Activated naive CD8-positive, alpha-beta T cell treated with anti-CD3 and anti-CD28 coated beads, Interleukin-2, amount 50 U/mL, for 24 hours (primary cell): ENCODE data around the gene CDC42BPA.

ENCODE experiments used
- ATAC-seq: fragments of 150-1000 bp; cut with Tn5 transposase; one replicate; pipeline ENCODE4 v1.10.0; 2021
- DNase-seq: peaks from one replicate; pipeline ENCODE4 v3.0.0; 2021
- H3K27ac Mint-ChIP-seq: one replicate; pipeline ENCODE4 v1.8.0; 2021; ENCODE audit warnings: mild to moderate bottlenecking, mixed read lengths
- H3K27me3 Mint-ChIP-seq: one replicate; pipeline ENCODE4 v1.8.0; 2021; ENCODE audit warnings: mixed read lengths
- H3K36me3 Mint-ChIP-seq: one replicate; pipeline ENCODE4 v1.8.0; 2021; ENCODE audit warnings: low read depth, mixed read lengths
- H3K4me1 Mint-ChIP-seq: one replicate; pipeline ENCODE4 v1.8.0; 2021; ENCODE audit warnings: mixed read lengths
- H3K4me3 Mint-ChIP-seq: one replicate; pipeline ENCODE4 v1.8.0; 2021; ENCODE audit warnings: mild to moderate bottlenecking, moderate library complexity, mixed read lengths
- H3K9me3 Mint-ChIP-seq: one replicate; pipeline ENCODE4 v1.8.0; 2021; ENCODE audit warnings: mixed read lengths

The CDC42BPA gene

DNA sequence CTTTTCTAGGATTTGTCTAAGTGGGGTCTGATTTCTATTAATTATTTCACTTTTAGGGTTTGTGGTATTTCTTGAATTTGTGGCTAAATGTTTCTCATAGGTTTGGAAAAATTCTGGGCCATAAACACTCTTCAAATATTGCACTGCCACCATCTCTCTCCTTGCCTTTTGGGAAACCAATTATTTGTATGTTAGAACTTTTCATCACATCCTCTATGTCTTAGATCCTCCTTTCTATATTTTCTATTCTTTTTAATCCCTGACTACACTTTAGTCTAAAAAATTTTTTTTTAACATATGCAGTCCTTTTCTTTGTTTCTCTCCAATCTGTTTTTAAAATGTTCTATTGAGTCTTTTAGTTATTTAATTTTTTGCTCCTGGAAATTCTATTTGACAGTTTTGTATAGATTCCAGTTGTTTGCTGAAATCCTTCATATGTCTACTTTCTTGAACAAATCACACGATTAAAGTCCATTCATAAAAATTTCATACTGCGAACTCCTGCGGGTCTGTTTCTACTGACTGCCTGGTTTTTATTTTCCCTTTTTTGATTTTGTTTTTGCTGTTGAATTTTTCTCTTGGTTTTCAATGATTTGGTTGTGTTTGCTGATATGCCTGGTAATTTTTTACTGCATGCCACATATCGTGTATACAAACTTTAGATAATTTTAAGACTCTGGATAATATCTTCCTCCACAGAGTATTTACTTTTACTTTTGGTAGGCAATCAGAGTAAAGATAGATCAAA lies 235.1 kb downstream of the CDC42BPA start:
- Mint-ChIP-seq H3K9me3 (peaks cover 11% of the 10 kb centered on the region), H3K4me1 (no peaks in the 10 kb centered on the region), H3K27ac (no peak overlapping the region), H3K4me3 (no peak overlapping the region), H3K27me3 (peaks cover 8% of the 10 kb centered on the region), H3K36me3 (peaks cover 3% of the 10 kb centered on the region)
- DNase-seq (no peak), ATAC-seq (no peak)

DNA sequence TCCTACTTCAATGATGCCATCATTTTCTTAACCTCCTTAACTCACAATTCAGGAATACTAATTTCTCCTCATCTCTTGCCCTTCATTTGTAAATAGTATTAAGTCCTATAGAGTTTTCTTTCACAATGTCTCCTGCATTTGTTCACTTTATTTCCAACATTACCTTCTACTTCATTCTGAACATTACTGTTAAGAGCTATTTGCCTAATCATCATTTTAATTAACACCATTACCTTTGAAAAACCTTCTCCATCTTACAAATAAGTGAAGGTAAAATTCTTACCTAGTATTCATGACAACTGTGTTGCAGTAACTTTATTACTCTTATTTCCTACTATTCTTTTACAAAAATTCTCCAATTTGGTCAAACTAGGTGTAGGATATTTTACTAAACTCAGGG lies 240.5 kb downstream of the CDC42BPA start:
- H3K9me3 Mint-ChIP-seq: peaks cover 3% of the 10 kb centered on the region
- no peak overlapping the region for H3K27ac Mint-ChIP-seq
- DNase-seq (no peak), ATAC-seq (no peak)
- H3K27me3 Mint-ChIP-seq: peaks cover 10% of the 10 kb centered on the region
- H3K4me3 Mint-ChIP-seq: no peak overlapping the region
- H3K36me3 Mint-ChIP-seq: peaks cover 2% of the 10 kb centered on the region
- no peaks in the 10 kb centered on the region for H3K4me1 Mint-ChIP-seq

DNA sequence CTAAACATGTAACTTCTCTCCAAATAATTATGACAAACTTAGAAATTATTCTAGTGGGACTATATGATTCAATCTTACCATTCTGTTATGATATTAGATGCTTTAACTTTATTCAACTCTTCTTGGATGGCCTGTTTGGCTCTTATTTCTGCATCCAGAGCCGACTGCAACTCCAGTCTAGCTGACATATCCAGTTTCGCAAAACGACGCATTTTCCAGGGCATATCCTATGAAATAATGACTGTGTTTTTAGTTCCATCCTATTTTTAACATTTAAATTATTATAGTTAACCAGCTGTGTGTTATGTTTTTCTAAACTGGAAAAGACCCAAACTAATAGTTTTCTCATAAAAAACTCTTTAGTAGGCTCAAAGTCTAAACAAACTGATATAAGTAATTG lies 244.5 kb downstream of the CDC42BPA start:
- H3K4me3 Mint-ChIP-seq: no peak overlapping the region
- H3K27me3 Mint-ChIP-seq: peaks cover 7% of the 10 kb centered on the region
- no peak overlapping the region for H3K27ac Mint-ChIP-seq
- H3K4me1 Mint-ChIP-seq: no peaks in the 10 kb centered on the region
- DNase-seq (no peak), ATAC-seq (no peak)
- H3K9me3 Mint-ChIP-seq: no peaks in the 10 kb centered on the region
- no peaks in the 10 kb centered on the region for H3K36me3 Mint-ChIP-seq

DNA sequence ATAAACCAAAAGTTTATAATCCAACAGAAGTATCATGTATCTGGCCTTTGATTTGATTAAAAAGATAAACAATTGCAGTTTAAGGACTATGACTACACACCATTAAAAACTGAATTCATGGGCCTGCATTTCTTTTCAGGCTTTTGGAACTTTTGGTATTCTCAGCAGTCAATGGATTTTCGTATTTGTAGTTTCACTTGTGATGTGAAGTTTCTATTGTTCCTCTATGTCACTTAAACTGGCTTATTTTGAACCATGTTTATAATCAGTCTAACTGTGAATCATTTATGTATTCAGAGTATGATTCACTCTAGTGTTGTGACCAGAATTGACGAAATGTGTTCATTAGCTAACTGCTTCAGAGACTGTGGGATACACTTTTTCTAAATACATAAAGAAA lies 245.3 kb downstream of the CDC42BPA start:
- H3K9me3 Mint-ChIP-seq: no peaks in the 10 kb centered on the region
- no peaks in the 10 kb centered on the region for H3K36me3 Mint-ChIP-seq
- no peaks in the 10 kb centered on the region for H3K4me1 Mint-ChIP-seq
- ATAC-seq (peak; percentile 33), DNase-seq (no peak)
- H3K27me3 Mint-ChIP-seq: peaks cover 5% of the 10 kb centered on the region
- H3K27ac Mint-ChIP-seq: no peak overlapping the region
- H3K4me3 Mint-ChIP-seq: no peak overlapping the region

DNA sequence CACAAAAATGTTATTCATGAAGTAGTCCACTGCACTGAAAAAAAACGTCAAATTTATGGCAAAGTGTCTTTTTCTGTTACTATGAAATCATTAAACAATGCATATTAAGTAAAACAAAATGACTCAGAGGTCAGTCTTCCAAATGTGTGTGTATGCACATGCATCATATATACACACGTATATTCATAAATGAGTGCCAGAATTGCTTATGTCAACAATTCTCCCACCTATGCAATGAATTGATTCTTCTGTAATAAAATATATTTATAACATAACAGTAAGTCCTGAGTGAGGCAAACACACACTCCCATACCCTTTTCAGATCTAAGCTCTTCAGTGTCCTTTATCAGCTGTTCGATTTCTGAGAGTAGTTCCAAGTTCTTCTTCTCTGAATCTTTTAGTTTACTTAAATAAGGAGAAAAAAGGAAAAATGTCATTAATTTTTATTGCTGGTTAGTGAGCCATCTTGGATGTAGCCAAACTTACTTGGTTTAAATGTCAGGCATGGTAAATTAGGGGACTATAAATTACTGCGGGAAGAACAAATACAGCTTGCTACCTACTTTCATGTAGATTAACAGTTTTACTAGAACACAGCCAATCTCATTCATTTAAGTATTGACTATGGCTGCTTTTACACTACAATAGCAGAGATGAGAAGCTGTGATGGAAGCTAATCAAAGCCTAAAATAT lies 246.3 kb downstream of the CDC42BPA start:
- DNase-seq (no peak), ATAC-seq (no peak)
- Mint-ChIP-seq H3K36me3 (no peaks in the 10 kb centered on the region), H3K4me3 (no peak overlapping the region), H3K9me3 (no peaks in the 10 kb centered on the region), H3K4me1 (no peaks in the 10 kb centered on the region), H3K27ac (no peak overlapping the region), H3K27me3 (peaks cover 5% of the 10 kb centered on the region)

DNA sequence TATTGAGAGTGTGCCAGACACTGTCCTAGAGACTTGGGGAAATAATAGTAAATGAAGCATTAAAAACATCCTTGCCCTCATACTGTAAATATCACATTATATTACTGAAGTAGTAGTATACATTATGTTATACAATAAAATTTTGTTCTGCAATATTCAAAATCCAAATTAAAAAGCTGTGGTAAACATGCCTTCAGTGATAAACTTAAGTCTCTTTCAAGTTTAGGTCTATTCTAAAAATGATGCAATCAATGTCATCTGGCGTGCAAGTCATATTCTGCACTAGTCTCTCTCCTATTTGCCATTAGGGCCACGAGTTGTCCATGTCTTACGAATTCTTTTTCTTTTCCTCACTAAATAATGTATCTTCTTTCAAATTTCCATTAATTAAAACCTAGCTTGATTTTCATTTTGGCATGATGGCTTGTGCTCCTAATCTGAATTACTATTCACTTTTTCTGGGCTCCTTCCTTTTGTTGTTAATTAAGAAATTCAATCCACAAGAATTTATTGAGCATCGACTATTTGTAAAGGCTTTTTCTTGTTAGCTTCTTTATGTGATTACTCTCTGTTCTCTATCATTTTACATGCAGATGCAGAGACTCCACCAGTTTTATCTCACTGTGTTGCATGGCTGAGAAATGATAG lies 247.5 kb downstream of the CDC42BPA start:
- no peaks in the 10 kb centered on the region for H3K9me3 Mint-ChIP-seq
- peaks cover 1% of the 10 kb centered on the region for H3K27me3 Mint-ChIP-seq
- DNase-seq (no peak), ATAC-seq (no peak)
- no peak overlapping the region for H3K27ac Mint-ChIP-seq
- H3K4me3 Mint-ChIP-seq: no peak overlapping the region
- no peaks in the 10 kb centered on the region for H3K4me1 Mint-ChIP-seq
- no peaks in the 10 kb centered on the region for H3K36me3 Mint-ChIP-seq

DNA sequence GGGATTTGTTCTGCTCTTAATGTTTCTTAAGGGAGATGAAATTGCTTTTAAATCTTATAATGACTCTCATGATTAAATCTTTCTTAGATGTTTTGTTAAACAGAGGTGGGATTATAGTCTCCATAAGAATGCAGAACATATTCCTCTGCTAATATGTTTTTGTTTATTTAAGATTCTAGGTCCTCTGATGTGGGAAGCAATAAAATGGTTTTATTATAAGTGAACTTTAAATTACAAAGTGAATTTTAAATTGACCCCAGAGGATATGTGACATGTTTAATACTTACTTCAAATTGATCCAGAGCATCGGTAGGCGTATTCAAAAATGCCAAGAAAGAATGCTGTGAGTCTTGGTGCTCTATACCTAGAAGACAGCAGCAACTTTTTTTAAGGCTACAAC lies 248.8 kb downstream of the CDC42BPA start:
- ATAC-seq (no peak), DNase-seq (no peak)
- H3K9me3 Mint-ChIP-seq: no peaks in the 10 kb centered on the region
- peaks cover 3% of the 10 kb centered on the region for H3K27me3 Mint-ChIP-seq
- H3K27ac Mint-ChIP-seq: no peak overlapping the region
- H3K4me3 Mint-ChIP-seq: no peak overlapping the region
- no peaks in the 10 kb centered on the region for H3K4me1 Mint-ChIP-seq
- H3K36me3 Mint-ChIP-seq: no peaks in the 10 kb centered on the region

DNA sequence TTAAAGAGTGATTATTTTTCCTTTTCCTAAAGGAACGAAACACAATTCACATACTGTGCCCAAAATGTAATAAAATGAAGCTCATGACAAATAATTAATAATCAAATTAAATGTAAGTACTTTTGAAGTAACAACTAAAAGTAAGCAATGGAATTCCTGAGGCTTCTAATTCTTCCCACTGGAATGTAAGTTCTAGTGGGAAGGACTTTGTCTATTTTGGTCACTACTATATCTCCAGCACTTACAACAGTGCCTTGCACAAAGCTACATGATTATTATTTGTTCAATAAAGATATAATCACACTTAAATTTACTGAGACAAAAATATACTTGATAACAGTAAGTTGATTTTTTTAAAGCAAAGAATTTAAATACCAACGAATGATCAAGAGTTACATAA lies 249.4 kb downstream of the CDC42BPA start:
- H3K4me3 Mint-ChIP-seq: no peak overlapping the region
- no peaks in the 10 kb centered on the region for H3K4me1 Mint-ChIP-seq
- ATAC-seq (no peak), DNase-seq (no peak)
- H3K36me3 Mint-ChIP-seq: no peaks in the 10 kb centered on the region
- H3K27ac Mint-ChIP-seq: no peak overlapping the region
- H3K9me3 Mint-ChIP-seq: no peaks in the 10 kb centered on the region
- peaks cover 6% of the 10 kb centered on the region for H3K27me3 Mint-ChIP-seq

DNA sequence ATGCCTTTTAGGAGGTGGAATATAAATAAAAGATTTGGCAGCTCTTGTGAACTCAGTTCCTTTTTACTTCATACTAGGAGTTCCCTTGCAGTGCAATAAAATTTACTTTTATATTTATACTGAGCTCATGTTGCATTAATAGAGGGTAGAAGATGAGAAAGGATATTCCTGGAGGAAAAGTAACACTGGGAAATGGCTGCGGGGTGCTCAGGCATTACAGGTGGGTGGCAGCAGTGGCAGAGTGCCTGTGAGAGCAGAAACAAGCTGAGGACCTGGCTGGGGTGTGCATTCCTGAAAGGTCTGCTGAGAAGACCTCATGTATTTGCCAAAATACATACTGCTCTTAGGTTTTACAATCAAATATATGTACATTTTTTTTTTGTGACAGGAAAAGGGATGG lies 251.3 kb downstream of the CDC42BPA start:
- peaks cover 9% of the 10 kb centered on the region for H3K27me3 Mint-ChIP-seq
- no peak for ATAC-seq

DNA sequence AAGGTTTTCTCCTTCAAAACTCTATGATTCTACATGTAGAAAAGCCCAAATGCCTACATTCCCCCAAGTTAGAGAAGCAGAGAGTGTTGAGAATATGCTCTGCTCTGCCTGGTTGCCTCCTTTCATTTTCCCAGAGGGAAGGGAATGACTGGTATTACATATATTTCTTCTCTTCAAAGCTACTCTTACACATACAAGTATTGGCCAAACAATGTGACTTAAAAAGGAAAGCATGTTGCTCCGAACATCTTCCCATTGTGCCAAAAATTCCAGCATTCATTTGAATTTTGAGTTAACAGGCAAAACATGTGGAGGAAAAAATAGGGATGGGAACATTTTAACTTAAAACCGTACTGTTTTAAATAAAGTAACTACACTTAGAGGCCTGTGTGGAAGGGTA lies 253.0 kb downstream of the CDC42BPA start:
- DNase-seq (no peak), ATAC-seq (no peak)
- H3K9me3 Mint-ChIP-seq: no peaks in the 10 kb centered on the region
- H3K27me3 Mint-ChIP-seq: peaks cover 10% of the 10 kb centered on the region
- H3K4me1 Mint-ChIP-seq: no peaks in the 10 kb centered on the region
- peaks cover 2% of the 10 kb centered on the region for H3K36me3 Mint-ChIP-seq
- no peak overlapping the region for H3K27ac Mint-ChIP-seq
- H3K4me3 Mint-ChIP-seq: no peak overlapping the region

More for the DNA sequence above, 251.3 kb downstream of the CDC42BPA start:
- Mint-ChIP-seq H3K4me1 (no peaks in the 10 kb centered on the region), H3K9me3 (no peaks in the 10 kb centered on the region), H3K36me3 (no peaks in the 10 kb centered on the region), H3K27ac (no peak overlapping the region), H3K4me3 (no peak overlapping the region)
- no peak for DNase-seq

DNA sequence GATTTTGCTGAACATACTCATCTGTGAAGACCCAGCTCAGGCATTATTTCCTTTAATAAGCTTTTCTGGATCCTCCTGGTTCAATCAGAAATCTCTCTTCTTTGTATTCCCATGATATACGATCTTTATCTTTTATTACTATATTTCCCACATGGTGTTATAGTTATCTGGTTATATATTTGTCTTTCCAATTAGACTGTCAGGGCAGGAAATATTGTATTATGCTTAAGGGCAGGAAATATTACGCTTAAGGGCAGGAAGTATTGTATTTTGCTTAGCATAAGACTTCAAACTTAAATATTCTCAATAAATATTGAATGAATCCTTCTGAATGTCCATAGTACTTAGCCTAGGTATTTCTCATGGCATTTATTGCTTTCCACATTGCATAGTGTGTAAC lies 256.0 kb downstream of the CDC42BPA start:
- H3K9me3 Mint-ChIP-seq: peaks cover 10% of the 10 kb centered on the region
- DNase-seq (no peak), ATAC-seq (no peak)
- no peak overlapping the region for H3K27ac Mint-ChIP-seq
- no peak overlapping the region for H3K4me3 Mint-ChIP-seq
- H3K4me1 Mint-ChIP-seq: no peaks in the 10 kb centered on the region
- H3K27me3 Mint-ChIP-seq: peaks cover 10% of the 10 kb centered on the region
- peaks cover 3% of the 10 kb centered on the region for H3K36me3 Mint-ChIP-seq

DNA sequence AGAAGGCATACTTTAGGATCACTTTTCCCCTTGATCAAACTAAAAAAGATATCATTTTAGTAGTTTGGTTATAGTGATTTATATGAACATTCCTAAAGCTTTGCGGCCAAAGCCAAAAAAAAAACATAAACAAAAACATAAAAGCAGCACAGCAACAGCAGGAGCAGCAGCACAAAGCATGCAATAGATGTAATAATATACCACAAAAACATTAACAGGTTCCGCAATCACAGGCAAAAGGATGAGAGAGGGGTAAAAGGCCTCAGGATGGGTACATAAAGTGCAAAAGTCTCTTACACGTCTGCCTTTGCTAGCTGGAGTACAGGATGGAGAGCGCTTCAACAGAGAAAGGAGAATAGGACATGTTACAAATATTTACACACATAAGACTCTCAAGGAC lies 259.2 kb downstream of the CDC42BPA start:
- ATAC-seq: no peak
- H3K9me3 Mint-ChIP-seq: peaks cover 10% of the 10 kb centered on the region
- DNase-seq: no peak
- no peak overlapping the region for H3K27ac Mint-ChIP-seq
- peaks cover 5% of the 10 kb centered on the region for H3K27me3 Mint-ChIP-seq
- no peaks in the 10 kb centered on the region for H3K4me1 Mint-ChIP-seq
- H3K36me3 Mint-ChIP-seq: peaks cover 3% of the 10 kb centered on the region
- H3K4me3 Mint-ChIP-seq: no peak overlapping the region

DNA sequence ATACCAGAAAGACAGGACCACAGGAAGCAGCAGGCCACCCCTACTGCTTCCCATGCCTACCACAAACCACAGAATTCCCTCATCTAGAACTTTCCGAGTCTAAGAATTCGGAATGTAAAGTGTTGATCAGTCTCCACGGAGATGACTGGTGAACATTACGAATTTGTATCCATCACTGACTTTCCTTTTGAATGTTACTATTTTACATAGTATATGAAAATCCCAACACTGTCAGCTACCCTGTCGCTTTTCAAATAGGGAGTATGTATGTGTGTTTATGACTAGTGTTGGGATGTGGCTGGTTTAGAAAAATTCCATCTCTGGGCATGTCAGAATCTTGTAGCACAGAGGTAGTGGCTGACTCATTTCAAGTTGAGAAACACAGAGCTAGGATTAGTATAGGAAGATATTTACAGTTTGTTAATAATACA lies 260.0 kb downstream of the CDC42BPA start:
- DNase-seq: no peak
- peaks cover 10% of the 10 kb centered on the region for H3K9me3 Mint-ChIP-seq

DNA sequence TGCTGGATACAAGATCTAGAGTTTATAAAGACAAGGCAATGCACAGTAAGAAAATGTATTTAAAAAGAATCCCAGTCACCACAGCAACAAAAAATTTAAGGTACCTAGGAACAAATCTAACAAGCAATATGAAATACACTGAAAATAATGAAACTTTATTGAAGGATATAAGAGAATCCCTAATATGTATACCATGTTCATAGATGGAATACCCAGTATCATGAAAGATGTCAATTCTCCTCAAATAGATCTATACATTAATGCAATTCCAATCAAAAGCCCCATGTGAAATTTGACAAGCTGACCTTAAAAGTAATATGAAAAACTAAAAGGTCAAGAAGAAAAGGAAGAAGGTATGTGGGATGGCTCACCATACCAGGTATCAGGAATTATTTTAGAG lies 269.0 kb downstream of the CDC42BPA start:
- Mint-ChIP-seq H3K9me3 (no peaks in the 10 kb centered on the region), H3K4me3 (no peak overlapping the region), H3K27me3 (peaks cover 13% of the 10 kb centered on the region)

More for the DNA sequence above, 260.0 kb downstream of the CDC42BPA start:
- Mint-ChIP-seq H3K27ac (no peak overlapping the region), H3K4me1 (no peaks in the 10 kb centered on the region), H3K4me3 (no peak overlapping the region), H3K27me3 (peaks cover 4% of the 10 kb centered on the region), H3K36me3 (peaks cover 3% of the 10 kb centered on the region)
- no peak for ATAC-seq

DNA sequence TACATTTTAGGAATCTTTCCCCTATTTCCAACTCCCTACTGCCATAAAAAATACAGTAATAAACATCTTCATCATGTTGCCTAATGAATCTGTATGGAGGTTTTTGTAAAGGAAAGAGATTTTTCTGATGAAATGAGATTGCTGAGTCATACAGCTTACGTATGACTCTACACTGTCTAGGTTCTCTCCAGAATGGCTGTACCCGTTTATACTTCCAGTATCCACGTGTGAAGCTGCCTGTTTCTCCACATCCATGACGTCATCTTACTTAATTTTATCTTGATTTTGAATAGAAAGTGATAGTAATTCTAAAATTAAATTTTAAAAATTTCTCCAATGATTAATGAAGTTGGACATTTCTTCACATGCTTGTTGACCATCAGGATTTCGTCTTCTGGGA lies 274.5 kb downstream of the CDC42BPA start:
- Mint-ChIP-seq H3K27me3 (peaks cover 20% of the 10 kb centered on the region), H3K36me3 (no peaks in the 10 kb centered on the region), H3K27ac (no peak overlapping the region), H3K9me3 (no peaks in the 10 kb centered on the region), H3K4me1 (no peaks in the 10 kb centered on the region), H3K4me3 (no peak overlapping the region)
- DNase-seq (no peak), ATAC-seq (no peak)

More for the DNA sequence above, 269.0 kb downstream of the CDC42BPA start:
- no peaks in the 10 kb centered on the region for H3K4me1 Mint-ChIP-seq
- no peak for ATAC-seq
- no peak for DNase-seq
- H3K27ac Mint-ChIP-seq: no peak overlapping the region
- no peaks in the 10 kb centered on the region for H3K36me3 Mint-ChIP-seq
